Loucy (cell line): ENCODE data around the gene STK38L.

Source experiments
- EZH2phosphoT487 ChIP-seq: fragments of 200-600 bp; IDR thresholded peaks from 2 replicates; pipeline ENCODE4 v1.6.1; 2018; ENCODE audit warnings: antibody characterized with exemption, mild to moderate bottlenecking, moderate library complexity, borderline replicate concordance
- TF ChIP-seq, protein P1 (sequence below): fragments of 200-600 bp; sonication (generic); conservative IDR thresholded peaks from 2 replicates; pipeline ENCODE4 v1.5.1; 2014; ENCODE audit warnings: mild to moderate bottlenecking, antibody characterized with exemption, low read length

DNA sequence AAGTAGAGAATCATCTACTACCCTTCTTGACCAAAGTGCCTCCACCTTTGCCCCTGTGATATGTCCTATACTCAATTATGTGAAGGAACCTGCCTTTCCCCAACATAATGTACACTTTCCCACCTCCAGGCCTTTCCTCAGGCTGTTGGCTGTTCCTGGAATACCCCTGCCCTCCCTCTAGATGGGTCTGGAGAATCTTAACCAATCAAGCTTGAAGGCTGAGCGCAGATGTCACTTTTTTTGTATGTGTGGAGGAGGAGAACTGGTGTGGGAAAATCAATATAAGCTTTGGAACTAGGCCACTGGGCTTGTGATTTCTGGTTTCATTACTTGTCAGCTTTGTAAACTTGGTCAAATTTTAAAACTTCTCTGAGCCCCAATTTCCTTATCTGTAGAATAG lies 93.3 kb downstream of the STK38L start:
- TF ChIP-seq, protein P1, sequence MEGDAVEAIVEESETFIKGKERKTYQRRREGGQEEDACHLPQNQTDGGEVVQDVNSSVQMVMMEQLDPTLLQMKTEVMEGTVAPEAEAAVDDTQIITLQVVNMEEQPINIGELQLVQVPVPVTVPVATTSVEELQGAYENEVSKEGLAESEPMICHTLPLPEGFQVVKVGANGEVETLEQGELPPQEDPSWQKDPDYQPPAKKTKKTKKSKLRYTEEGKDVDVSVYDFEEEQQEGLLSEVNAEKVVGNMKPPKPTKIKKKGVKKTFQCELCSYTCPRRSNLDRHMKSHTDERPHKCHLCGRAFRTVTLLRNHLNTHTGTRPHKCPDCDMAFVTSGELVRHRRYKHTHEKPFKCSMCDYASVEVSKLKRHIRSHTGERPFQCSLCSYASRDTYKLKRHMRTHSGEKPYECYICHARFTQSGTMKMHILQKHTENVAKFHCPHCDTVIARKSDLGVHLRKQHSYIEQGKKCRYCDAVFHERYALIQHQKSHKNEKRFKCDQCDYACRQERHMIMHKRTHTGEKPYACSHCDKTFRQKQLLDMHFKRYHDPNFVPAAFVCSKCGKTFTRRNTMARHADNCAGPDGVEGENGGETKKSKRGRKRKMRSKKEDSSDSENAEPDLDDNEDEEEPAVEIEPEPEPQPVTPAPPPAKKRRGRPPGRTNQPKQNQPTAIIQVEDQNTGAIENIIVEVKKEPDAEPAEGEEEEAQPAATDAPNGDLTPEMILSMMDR = no peak
- no peak for TF ChIP-seq EZH2phosphoT487
